Mucosa of stomach (tissue), 1 donor: ENCODE measurements around the gene TOLLIP.
"Not testable (repeated sequence)": the region's sequence is repeated elsewhere in the genome, so short reads cannot be mapped to it uniquely, and the experiment has no call there.

Experiments used
- H3K27me3 ChIP-seq: one replicate; pipeline ENCODE4 v1.7.0; 2013; ENCODE audit warnings: mild to moderate bottlenecking, low read length; ENCODE audit not compliant: control insufficient read depth, insufficient read depth
- H3K36me3 ChIP-seq: one replicate; pipeline ENCODE4 v1.7.0; 2013; ENCODE audit warnings: low read length; ENCODE audit not compliant: control insufficient read depth, insufficient read depth
- H3K4me1 ChIP-seq: one replicate; pipeline ENCODE4 v1.7.0; 2013; ENCODE audit warnings: mild to moderate bottlenecking, low read length; ENCODE audit not compliant: control insufficient read depth, insufficient read depth
- H3K4me3 ChIP-seq: one replicate; pipeline ENCODE4 v1.7.0; 2013; ENCODE audit warnings: low read length
- H3K9ac ChIP-seq: one replicate; pipeline ENCODE4 v1.7.0; 2013; ENCODE audit warnings: mild to moderate bottlenecking, low read length, moderate library complexity
- H3K9me3 ChIP-seq: one replicate; pipeline ENCODE4 v1.7.0; 2013; ENCODE audit warnings: mild to moderate bottlenecking, low read length, moderate library complexity; ENCODE audit not compliant: control insufficient read depth
- donor health status: Pancreatic carcinoma.

Gene TOLLIP

GRCh38 chr11:1309498-1310317 is at the start of gene TOLLIP:
TSS of gene TOLLIP (minus strand) at chr11:1309632. CDS start at chr11:1309498, 134 bp downstream.
- Histone ChIP-seq H3K9me3 (no peaks in the 10 kb centered on the region), H3K4me1 (peaks cover 40% of the 10 kb centered on the region), H3K4me3 (peak within 1 kb of the TSS; percentile 74), H3K36me3 (no peaks in the 10 kb centered on the region), H3K27me3 (no peaks in the 10 kb centered on the region), H3K9ac (peak within 1 kb of the TSS; percentile 84)

DNA sequence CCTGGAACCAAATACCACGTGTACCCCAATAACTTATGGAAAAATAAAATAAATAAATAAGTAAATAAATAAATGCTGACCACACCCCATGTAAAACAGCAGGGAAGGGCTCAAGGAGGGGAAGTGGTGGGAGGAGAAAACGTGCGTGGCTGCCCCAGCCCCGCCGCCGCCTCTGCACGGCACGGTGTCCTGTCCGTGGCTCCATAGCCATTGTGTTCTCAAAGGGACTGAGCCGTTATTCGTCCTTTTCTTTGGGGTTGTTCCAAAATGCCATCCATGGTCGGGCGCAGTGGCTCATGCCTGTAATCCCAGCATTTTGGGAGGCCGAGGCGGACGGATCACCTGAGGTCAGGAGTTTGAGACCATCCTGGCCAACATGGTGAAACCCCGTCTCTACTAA is 49.5 kb upstream of the TOLLIP start:
- H3K9me3 ChIP-seq = not testable (repeated sequence)
- H3K27me3 ChIP-seq = peaks cover 40% of the 10 kb centered on the region

GRCh38 chr11:1358286-1358685 is 48.9 kb upstream of the TOLLIP start:
- peaks cover 45% of the 10 kb centered on the region for H3K27me3 ChIP-seq
- peaks cover 18% of the 10 kb centered on the region for H3K4me1 ChIP-seq
- H3K9me3 ChIP-seq = no peaks in the 10 kb centered on the region
- no peaks in the 10 kb centered on the region for H3K36me3 ChIP-seq
- no peak overlapping the region for H3K9ac ChIP-seq
- H3K4me3 ChIP-seq = no peak overlapping the region

More for the DNA sequence above, 49.5 kb upstream of the TOLLIP start:
- not testable (repeated sequence) for H3K4me3 ChIP-seq, H3K36me3 ChIP-seq, H3K9ac ChIP-seq
- peaks cover 18% of the 10 kb centered on the region for H3K4me1 ChIP-seq

GRCh38 chr11:1356478-1356960 is 47.1 kb upstream of the TOLLIP start:
- H3K9me3 ChIP-seq = no peaks in the 10 kb centered on the region
- no peaks in the 10 kb centered on the region for H3K36me3 ChIP-seq
- H3K4me3 ChIP-seq = no peak overlapping the region
- H3K27me3 ChIP-seq = peaks cover 44% of the 10 kb centered on the region
- peaks cover 18% of the 10 kb centered on the region for H3K4me1 ChIP-seq
- no peak overlapping the region for H3K9ac ChIP-seq

- Histone ChIP-seq H3K9ac (no peak overlapping the region), H3K4me1 (peaks cover 18% of the 10 kb centered on the region), H3K9me3 (no peaks in the 10 kb centered on the region), H3K27me3 (peaks cover 44% of the 10 kb centered on the region), H3K4me3 (no peak overlapping the region), H3K36me3 (no peaks in the 10 kb centered on the region)
These were observed 46.6 kb upstream of the TOLLIP start for GRCh38 chr11:1356007-1356435.

DNA sequence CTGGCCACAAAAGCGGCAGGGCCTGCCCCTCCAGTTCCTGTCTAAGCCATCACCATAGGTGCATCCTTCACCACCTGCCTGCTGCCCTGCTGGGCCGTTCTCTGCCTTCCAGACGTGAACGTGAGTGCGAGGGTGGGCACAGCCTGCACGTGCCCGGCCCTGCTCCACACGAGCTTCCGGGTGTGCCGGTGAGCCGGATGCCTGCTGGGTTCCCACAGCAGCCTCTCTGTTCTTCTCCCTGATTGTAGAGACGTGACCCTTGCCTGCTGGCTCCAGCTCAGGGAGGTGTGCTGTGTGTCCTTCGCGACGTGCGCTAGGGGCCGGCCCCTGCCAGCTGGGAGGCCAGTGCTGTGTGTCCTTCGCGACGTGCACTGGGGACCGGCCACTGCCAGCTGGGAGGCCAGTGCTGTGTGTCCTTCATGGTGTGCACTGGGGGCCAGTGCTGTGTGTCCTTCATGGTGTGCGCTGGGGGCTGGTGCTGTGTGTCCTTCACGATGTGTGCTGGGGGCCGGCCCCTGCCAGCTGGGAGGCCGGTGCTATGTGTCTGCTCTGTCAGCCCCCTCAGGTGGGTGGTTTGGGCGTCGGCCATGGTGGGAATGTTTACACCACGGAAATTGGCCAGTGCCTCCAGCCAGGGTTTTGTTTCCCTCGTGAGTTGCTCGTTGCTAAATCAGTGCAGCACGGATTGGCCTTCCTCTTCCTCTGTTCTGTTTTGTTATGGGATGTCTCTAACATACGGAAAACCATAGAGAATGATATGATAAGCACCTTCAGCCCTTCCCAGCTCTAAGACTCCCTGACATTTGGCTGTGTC is 44.9 kb upstream of the TOLLIP start:
- H3K36me3 ChIP-seq = no peaks in the 10 kb centered on the region
- peaks cover 18% of the 10 kb centered on the region for H3K4me1 ChIP-seq
- H3K9me3 ChIP-seq = no peaks in the 10 kb centered on the region
- peaks cover 47% of the 10 kb centered on the region for H3K27me3 ChIP-seq
- no peak overlapping the region for H3K4me3 ChIP-seq
- H3K9ac ChIP-seq = no peak overlapping the region

DNA sequence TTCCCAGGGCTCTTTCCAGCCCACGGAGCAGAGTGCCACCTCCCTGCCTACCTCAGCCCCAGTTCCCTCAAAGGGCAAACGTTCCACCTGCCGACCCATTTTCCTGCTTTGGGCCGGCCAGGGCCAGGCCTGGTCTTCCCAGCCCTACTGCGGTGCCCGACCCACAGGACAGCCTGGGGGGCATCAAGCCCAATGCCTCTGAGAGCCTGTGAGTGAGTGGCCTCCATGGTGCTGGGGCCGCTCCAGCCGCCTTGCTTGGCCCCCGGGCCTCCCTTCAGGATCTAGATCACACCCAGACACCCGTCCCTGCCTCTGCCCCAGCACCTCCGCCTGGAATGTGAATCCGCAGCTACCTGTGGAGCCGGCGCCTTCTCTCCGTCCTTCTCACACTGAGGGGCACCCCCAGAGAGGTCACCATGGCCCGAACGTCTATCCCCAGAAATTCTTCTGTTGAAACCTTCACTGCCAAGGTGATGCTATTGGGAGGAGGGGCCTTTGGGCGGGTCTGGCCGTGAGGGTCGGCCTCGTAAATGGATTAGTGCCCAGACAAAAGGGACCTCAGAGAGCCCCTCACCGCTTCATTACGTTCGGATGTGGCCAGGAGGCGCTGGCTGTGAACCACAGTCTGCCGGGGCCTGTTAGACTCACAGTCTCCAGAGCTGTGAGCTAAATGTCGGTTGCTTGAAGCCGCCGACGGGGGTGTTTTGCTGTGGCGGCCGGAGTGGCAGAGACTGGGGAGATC is 44.1 kb upstream of the TOLLIP start:
- H3K4me3 ChIP-seq = no peak overlapping the region
- H3K36me3 ChIP-seq = no peaks in the 10 kb centered on the region
- H3K27me3 ChIP-seq = peaks cover 54% of the 10 kb centered on the region
- no peaks in the 10 kb centered on the region for H3K9me3 ChIP-seq
- no peak overlapping the region for H3K9ac ChIP-seq
- H3K4me1 ChIP-seq = peaks cover 17% of the 10 kb centered on the region

DNA sequence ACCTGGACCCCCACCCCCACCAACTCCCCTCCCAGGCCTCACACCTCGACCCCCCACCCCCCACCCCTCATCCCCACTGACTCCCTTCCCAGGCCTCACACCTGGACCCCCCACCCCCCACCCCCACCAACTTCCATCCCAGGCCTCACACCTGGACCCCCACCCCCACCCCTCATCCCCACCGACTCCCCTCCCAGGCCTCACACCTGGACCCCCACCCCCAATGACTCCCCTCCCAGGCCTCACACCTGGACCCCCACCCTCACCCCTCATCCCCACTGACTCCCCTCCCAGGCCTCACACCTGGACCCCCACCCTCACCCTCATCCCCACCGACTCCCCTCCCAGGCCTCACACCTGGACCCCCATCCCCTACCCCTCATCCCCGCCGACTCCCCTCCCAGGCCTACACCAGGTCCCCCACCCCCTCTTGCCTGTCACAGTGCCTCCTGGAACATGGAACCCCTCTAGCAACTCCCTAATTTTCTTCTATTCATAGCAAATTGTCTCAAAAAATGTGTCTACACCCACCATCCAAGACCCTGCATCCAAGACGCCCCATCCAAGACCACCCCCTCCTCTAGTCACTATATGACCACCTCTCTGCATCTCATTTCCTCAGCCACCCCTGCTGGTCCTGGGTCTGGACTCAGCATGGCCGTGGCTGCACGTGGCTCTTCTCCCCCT is 43.4 kb upstream of the TOLLIP start:
- no peaks in the 10 kb centered on the region for H3K9me3 ChIP-seq
- H3K36me3 ChIP-seq = no peaks in the 10 kb centered on the region
- H3K27me3 ChIP-seq = peaks cover 52% of the 10 kb centered on the region

DNA sequence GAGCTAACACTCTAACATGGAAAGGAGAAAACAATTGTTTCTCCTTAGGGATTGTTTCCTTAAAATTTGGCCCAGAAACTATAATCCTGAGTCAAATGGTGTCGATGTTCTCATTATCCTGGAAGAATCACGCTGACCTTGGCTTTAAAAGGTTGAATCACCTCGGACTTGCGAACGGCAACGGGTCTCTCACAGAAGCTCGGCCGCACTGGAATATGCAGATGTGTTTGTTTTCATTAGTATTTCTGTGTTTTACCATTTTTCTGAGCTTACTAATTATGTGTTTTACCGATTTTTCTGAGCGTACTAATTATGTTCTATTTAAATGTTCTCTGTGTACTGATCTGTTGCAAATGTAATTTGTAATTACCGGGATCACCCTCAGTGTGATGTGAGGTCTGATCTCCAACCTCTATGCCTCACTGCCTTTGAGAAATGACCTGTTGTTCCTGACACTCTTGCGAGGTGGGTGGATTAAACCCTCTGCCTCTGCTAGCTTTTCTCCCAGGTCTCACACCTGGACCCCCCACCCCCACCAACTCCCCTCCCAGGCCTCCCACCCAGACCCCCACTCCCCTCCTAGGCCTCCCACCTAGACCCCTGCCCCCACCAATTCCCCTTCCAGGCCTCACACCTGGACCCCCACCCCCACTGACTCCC is 42.0 kb upstream of the TOLLIP start:
- Histone ChIP-seq H3K36me3 (no peaks in the 10 kb centered on the region), H3K27me3 (peaks cover 47% of the 10 kb centered on the region), H3K4me3 (no peak overlapping the region), H3K9me3 (no peaks in the 10 kb centered on the region), H3K9ac (no peak overlapping the region), H3K4me1 (peaks cover 3% of the 10 kb centered on the region)

More for the DNA sequence above, 43.4 kb upstream of the TOLLIP start:
- H3K4me3 ChIP-seq = no peak overlapping the region
- H3K4me1 ChIP-seq = peaks cover 10% of the 10 kb centered on the region
- no peak overlapping the region for H3K9ac ChIP-seq

- H3K4me3 ChIP-seq = no peak overlapping the region
- H3K9ac ChIP-seq = no peak overlapping the region
- H3K36me3 ChIP-seq = no peaks in the 10 kb centered on the region
- H3K4me1 ChIP-seq = no peaks in the 10 kb centered on the region
- H3K9me3 ChIP-seq = no peaks in the 10 kb centered on the region
- H3K27me3 ChIP-seq = peaks cover 44% of the 10 kb centered on the region
These were observed 40.8 kb upstream of the TOLLIP start for GRCh38 chr11:1350086-1350725.
